ENCODE measurements around the gene WASHC4.

The WASHC4 gene

DNA sequence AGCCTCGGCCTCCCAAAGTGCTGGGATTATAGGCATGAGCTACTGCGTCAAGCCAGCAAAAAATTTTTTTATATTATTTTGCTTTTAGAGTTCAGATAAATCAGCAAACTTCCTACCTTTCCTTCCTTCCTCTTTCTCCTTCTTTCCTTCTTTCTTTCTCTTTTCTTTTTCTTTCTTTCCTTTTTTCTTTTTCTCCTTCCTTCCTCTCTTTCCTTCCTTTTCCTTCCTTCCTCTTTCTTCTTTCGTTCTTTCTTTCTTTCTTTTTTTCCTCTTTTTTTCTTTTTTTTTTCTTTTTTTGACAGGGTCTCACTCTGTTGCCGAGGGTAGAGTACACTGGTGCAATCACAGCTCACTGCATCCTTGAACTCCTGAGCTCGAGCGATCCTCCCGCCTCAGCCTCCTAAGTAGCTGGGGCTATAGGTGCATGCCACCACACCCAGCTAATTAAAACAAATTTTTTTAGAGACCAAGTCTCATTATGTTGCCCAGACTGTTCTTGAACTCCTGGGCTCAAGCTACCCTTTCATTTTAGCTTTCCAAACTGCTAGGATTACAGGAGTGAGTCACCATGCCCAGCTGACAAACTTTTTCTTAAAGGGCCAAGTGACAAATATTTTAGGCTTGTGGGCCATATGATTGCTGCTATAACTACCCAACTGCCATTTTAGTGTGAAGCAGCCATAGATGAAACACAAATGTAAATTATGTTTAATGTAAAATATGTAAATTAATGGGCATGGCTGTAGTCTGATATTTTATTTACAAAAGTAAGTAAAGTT lies 7.1 kb upstream of the WASHC4 start:
- Histone ChIP-seq H3K4me3 (ENCODE audit: low read depth in 1 of 2, low read length in 1 of 2) (no peak overlapping the region), H3K27ac (no peak overlapping the region)

DNA sequence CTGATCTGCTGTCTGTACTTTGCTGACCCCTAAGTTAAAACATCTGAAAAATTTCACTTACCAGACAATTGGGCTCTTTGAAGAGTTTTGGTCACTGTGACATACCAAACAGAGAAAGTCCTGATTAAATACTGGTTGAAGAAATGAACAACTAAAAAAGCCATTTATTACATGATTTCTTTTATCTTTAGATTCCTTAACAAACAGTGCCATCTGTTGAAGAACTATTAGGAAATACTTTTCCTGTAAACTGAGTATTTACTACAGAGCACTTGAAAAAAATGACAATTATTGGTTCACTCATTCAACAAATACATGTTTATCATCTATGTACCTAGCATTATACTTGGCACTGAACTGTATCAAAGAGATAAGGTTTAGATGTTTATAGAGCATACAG lies 6.5 kb upstream of the WASHC4 start:
- Histone ChIP-seq H3K36me3 (no peaks in the 10 kb centered on the region), H3K27ac (no peak overlapping the region), H3K4me1 (ENCODE audit: control insufficient read depth in 1 of 2, insufficient read depth in 1 of 2, low read depth in 1 of 2, low read length in 1 of 2) (no peaks in the 10 kb centered on the region), H3K27me3 (peaks cover 58% of the 10 kb centered on the region), H3K4me3 (ENCODE audit: low read depth in 1 of 2, low read length in 1 of 2) (no peak overlapping the region), H3K9me3 (no peaks in the 10 kb centered on the region)
- TF ChIP-seq, protein P1, sequence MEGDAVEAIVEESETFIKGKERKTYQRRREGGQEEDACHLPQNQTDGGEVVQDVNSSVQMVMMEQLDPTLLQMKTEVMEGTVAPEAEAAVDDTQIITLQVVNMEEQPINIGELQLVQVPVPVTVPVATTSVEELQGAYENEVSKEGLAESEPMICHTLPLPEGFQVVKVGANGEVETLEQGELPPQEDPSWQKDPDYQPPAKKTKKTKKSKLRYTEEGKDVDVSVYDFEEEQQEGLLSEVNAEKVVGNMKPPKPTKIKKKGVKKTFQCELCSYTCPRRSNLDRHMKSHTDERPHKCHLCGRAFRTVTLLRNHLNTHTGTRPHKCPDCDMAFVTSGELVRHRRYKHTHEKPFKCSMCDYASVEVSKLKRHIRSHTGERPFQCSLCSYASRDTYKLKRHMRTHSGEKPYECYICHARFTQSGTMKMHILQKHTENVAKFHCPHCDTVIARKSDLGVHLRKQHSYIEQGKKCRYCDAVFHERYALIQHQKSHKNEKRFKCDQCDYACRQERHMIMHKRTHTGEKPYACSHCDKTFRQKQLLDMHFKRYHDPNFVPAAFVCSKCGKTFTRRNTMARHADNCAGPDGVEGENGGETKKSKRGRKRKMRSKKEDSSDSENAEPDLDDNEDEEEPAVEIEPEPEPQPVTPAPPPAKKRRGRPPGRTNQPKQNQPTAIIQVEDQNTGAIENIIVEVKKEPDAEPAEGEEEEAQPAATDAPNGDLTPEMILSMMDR (IDR thresholded peaks at IDR 0.05): no peak

More for the DNA sequence above, 7.1 kb upstream of the WASHC4 start:
- Histone ChIP-seq H3K9me3 (peaks cover 3% of the 10 kb centered on the region), H3K36me3 (no peaks in the 10 kb centered on the region), H3K27me3 (peaks cover 52% of the 10 kb centered on the region), H3K4me1 (ENCODE audit: control insufficient read depth in 1 of 2, insufficient read depth in 1 of 2, low read depth in 1 of 2, low read length in 1 of 2) (no peaks in the 10 kb centered on the region)
- TF ChIP-seq, protein P1 (IDR thresholded peaks at IDR 0.05): no peak

DNA sequence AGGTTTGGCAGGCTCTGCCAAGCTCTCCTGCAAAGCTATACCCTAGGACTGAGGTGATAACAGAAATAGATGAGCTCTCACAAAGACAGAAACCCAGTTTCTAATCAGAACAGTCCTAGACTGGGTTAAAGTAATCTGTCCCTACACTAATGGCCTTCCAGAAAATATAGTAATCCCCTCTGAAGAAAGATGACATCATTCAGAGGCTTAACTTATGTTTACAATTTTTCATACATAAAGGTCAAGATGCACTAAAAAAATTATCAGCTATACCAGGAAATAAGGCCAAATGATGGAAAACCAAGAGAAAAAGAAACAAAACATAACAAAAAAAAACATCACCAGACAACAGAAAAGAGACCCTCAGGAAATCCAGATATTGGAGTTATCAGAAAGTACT lies 4.9 kb upstream of the WASHC4 start:
- H3K4me1 ChIP-seq (ENCODE audit: control insufficient read depth in 1 of 2, insufficient read depth in 1 of 2, low read depth in 1 of 2, low read length in 1 of 2): peaks cover 6 to 7% of the 10 kb centered on the region in 2 experiments
- H3K36me3 ChIP-seq: no peaks in the 10 kb centered on the region
- H3K27me3 ChIP-seq: peaks cover 69% of the 10 kb centered on the region
- H3K9me3 ChIP-seq: no peaks in the 10 kb centered on the region
- H3K27ac ChIP-seq: no peak overlapping the region
- no peak overlapping the region for H3K4me3 ChIP-seq (ENCODE audit: low read depth in 1 of 2, low read length in 1 of 2)
- TF ChIP-seq, protein P1 (IDR thresholded peaks at IDR 0.05): no peak

DNA sequence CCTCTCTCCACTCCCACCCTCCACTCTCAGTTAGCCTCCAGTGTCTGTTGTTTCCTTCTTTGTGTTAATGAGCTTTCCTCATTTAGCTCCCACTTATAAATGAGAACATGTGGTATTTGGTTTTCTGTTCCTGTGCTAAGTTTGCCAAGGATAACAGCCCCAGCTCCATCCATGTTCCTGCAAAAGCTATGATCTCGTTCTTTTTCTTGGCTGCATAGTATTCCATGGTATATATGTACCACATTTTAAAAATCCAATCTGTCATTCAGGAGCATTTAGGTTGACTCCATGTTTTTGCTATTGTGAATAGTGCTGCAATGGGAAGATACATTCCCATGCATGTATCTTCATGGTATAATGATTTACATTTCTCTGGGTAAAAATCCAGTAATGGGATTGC lies 2.8 kb upstream of the WASHC4 start:
- Histone ChIP-seq H3K27me3 (peaks cover 49% of the 10 kb centered on the region), H3K9me3 (no peaks in the 10 kb centered on the region), H3K4me1 (ENCODE audit: control insufficient read depth in 1 of 2, insufficient read depth in 1 of 2, low read depth in 1 of 2, low read length in 1 of 2) (peaks cover 18 to 24% of the 10 kb centered on the region in 2 experiments), H3K36me3 (no peaks in the 10 kb centered on the region), H3K27ac (no peak overlapping the region), H3K4me3 (ENCODE audit: low read depth in 1 of 2, low read length in 1 of 2) (no peak overlapping the region)
- TF ChIP-seq, protein P1 (IDR thresholded peaks at IDR 0.05): no peak

DNA sequence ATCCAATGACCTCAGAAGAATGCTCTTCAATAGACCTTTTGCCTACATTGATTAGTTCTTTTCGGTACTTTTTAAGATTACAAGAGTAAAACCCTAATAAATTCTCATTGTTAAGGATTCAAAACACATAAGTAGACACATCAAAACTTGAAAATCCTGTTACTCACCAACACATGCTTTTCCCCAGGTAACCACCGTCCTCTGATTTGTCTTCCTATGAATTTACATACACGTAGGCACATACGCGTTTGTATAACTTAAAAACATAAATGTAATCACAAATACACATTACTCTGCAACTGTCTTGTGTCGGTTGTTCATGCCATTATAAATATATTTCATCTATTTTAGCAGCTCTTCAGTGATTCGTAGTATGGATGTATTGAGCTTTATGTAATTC lies 910 bp upstream of the WASHC4 start:
- Histone ChIP-seq H3K9me3 (no peaks in the 10 kb centered on the region), H3K4me3 (ENCODE audit: low read depth in 1 of 2, low read length in 1 of 2) (peak overlapping the region; percentile 93 to 94), H3K27me3 (peaks cover 41% of the 10 kb centered on the region), H3K36me3 (peaks cover 3% of the 10 kb centered on the region), H3K4me1 (ENCODE audit: control insufficient read depth in 1 of 2, insufficient read depth in 1 of 2, low read depth in 1 of 2, low read length in 1 of 2) (peaks cover 36 to 42% of the 10 kb centered on the region in 2 experiments), H3K27ac (no peak overlapping the region)
- TF ChIP-seq, protein P1 (IDR thresholded peaks at IDR 0.05): no peak

Data from neutrophil (primary cell).